OCI-M2 (cell line): ENCODE results near the gene PRR35.

Experiments used
- DNase-seq: peaks from one replicate; lab custom pipeline; 2025; ENCODE audit not compliant: unreplicated experiment; lab: John Stamatoyannopoulos, UW

The PRR35 gene

DNA sequence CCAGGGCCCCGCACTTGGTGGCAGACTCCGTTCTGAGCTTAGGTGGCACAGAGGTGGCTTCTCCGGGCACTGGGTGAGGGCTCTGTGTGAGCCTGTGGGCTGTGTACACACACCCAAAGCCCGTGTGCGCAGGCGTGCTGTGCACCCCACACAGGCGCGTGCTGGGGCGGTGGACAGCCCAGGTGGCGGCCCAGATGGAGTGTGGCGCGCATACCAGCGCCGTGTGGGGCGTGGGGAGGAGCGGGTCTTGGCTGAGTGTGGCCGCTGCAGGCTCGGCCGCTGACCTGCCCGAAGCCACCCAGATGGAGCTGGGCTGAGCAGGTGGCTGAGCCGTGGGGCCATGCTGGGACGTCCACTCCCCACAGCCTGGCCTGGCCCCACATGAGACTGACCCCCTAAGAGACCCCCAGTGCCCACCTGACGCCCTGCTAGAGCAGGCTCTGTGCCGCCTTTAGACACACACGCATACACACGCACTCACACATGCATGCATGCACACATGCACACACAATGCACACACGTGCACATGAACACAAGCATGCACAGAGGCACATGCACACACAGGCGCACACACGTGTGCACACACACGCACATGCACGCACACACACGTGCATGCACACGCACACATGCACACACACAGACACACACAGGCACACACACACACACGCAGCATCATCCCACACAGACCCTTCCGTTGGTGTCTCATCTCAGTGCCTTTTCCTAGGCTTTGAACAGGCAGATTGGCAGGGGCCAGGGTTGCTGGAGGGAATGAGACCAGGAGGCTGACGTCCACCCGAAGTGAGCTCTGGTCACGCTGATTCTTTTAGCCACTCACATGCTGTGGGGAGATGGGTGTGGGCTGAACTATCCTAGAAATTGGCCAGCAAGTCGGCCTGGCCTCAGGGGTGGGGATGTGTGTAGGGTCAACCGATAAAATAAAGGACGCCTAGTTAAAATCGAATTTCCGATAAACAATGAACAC, 2.1 kb downstream of the PRR35 start:
- no peak for DNase-seq

DNA sequence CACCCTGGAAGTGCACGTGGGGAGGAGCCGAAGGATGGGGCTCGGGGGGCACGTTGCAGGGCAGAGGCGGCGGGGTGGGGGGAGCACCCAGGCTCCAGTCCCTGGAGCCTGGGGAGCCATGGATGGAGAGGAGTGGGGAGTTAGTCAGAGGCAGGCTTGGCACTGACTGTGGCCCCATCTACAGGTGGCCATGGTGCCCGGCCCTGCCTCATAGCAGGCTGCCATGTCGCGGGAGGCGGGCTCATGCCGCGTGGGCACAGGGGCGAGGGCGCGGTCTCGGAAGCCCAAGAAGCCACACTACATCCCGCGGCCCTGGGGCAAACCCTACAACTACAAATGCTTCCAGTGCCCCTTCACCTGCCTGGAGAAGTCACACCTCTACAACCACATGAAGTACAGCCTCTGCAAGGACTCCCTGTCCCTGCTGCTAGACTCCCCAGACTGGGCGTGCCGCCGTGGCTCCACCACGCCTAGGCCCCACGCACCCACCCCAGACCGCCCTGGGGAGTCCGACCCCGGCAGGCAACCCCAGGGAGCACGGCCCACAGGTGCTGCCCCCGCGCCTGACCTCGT, 3.0 kb downstream of the PRR35 start:
- DNase-seq = no peak

DNA sequence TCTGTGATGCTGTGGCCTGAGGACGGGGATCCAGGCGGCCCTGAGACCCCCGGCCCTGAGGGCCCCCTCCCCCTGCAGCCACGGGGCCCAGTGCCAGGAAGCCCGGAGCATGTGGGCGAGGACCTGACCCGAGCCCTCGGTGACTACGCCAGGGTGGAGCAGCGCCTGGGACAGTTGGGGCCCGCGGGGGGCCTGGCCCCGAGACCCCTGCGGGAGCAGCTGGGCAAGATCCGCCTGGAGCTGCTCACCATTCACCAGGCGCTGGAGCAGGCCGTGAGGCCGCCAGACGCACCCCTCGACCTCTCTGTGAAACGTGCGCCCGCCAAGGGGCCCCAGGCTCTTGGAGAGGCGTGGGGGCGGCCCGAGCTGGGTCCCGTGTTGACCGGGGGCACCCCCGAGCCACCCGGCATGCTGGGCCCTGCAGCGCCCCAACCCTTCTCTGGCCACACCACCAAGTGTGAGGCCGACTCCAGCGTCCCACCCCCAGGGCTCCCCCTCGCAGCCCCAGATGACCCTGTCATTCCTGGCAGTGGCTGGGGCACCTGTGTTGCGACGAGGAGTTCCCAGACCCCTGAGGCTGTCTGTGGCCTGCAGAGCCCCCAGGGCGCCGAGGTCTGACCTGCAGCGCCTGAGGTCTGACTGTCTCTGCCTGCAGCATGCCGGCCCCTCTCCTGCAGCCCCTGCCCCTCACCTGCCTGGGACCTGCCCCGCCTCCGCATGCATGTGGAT, 4.7 kb downstream of the PRR35 start:
- DNase-seq = no peak

DNA sequence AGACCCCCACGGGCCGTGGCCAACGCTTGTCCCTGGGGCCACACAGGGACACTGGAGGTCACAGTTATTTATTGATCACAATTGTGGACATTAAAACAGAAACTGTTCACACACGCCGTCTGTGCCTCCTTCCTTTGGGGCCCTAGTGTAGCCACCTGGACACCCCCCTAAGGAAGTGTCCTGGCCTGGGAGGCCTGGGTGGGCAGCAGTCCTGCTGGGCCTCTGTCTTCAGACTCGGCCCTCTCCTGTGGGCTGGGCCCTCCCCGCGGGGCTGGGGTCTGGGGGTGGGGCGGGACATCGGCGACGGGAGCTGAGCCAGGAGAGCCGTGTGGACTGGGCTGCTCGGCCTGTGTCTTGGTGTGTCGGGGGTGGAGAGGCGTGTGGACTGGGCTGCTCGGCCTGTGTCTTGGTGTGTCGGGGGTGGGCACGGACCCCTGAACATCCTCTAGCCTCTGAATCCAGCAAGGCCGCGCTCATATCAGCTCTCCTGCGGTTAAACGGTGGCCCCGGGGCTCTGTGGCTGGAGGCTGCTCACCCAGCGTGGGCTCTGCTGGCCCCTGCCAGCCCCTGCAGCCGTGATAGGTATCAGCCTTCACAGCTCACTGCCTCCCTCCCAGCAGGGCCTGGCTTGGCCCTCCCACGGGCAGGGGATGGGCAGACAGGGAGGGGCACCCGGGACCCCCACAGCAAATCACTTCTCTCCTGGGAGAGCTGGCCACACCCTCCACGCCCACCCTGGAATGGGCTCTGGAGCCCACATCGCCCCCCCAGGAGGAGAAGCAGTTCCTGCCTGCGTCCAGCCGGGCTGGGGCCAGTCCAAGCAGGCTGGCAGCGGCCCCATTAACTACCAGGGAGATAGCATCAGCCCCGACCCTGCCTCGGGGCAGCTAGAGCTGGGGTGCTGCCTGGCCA, 5.5 kb downstream of the PRR35 start:
- no peak for DNase-seq

DNA sequence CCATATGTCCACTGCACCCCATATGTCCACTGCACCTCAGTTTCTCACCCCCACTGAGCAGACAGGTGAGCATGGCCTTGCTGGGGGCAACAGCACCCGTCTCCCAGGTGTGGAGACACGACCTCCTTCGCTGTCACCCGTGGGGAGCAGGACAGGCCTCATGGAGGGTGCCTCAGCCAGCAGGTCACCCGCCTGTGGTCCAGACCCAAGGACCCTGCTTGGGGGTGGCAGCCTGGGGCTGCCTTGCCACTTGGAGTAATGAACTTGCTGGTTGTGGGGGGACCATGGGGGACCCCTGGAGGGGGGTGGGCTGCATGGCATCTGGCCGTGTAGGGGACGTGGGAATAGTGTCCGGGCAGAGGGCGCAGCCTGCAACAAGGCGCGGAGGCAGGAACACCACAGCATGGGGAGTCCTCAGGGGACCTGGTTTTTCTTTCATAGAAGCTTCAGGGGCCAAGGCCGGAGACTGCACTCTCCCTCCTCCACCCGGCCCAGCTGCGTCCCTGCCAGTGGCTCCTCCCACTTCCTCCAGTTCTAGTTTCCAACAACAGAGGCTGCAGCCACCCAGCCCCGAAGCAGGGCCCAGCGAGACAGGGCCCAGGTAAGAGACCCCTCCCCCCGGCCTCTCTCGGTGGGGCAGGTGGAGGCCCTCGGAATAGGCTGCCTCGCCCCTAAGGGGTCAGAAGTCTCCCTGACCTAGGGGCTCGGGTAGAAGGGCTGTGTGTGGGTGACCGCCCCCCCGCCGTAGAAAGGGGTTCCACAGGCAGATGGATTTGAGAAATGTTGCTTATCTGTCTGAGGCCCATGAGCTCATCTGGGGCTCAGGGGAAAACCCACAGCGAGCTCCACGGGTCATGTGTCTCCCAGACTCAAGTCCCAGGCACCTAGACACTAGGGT, 6.5 kb downstream of the PRR35 start, which contains the start of gene NHLRC4:
Gene NHLRC4, plus strand, starts transcription at position 531 of the 898 bp plus-strand sequence. CDS start 1,043 bp downstream, outside the sequence.
- no peak for DNase-seq

DNA sequence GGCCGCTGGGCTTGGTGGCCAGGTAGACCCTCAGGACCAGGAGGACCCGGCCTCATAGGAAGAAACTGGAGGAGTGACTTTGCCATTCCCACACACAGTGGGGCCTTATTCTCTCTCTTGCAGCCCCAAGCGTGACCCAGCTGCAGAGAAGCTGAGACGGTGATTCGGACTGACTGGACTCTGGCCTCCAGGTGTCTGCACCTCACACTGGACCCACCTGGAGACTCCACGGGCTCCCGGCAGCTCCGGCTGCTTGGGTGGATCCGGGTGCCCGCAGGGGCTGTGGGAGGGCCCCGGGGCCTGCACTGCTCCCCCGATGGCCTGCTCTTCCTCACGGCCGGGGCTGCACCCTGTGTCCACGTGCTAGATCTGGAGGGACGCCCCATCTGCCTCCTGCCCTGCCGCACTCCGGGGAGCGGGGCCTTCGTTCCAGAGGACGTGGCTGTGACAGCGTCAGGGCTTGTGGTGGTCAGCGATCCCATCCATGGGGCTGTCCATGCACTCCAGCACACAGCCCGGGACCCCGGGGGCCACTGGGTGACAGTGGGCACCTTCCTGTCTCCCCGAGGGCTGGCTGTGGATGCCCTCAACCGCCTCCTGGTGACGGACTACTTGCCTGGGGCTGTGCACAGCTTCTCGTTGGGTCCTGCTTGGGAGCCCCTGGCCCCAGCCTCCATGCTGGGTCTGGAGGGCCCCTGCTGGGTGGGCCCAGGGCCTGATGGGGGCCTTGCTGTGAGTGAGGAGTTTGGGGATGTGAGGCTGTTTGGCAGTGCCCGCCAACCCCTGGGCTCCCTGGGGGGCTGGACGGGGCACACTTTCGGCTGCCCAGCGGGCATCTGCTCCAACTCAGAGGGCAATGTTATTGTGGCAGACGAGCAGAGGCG, 7.4 kb downstream of the PRR35 start:
- no peak for DNase-seq

DNA sequence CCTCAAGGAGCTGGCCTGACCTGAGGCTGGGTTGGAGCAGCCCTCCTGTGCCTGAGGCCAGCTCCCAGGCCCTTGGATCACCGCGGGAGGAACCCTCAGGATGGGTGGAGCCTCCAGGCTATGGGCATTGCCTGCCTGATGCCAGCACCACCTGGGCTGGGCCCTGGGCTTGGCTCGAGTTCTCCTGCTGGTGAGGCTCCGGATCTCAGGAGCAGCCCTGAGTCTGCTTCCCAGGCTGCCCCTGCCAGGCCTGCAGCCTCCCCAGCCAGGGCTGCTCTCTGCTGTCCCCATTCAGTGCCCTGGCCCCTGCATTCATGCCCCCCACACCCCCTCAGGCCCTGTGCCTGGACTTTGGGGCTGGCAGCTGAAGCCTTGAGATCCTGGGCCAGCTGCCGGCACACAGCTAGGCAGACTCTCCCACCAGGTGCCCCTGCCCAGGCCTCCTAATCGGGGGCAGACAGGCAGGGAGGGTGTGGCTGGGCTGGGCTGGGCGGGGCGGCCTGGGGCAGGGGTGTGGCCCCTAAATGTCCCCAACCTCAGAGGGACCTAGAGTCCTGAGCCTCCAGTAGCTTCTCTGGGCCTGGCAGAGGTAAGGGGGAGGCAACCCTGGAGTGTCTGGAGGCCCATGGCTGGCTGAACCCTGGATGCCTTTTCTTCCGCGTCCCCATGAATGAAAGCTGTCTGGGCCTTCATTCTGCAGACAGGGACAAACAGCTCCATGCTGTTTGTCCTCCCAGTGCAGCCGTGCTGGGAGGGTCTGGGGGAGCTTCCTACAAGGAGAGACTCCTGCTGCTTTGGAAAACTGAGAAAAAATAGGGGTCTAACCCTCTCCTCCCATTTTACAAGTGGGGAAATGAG, 8.4 kb downstream of the PRR35 start:
- DNase-seq = no peak

DNA sequence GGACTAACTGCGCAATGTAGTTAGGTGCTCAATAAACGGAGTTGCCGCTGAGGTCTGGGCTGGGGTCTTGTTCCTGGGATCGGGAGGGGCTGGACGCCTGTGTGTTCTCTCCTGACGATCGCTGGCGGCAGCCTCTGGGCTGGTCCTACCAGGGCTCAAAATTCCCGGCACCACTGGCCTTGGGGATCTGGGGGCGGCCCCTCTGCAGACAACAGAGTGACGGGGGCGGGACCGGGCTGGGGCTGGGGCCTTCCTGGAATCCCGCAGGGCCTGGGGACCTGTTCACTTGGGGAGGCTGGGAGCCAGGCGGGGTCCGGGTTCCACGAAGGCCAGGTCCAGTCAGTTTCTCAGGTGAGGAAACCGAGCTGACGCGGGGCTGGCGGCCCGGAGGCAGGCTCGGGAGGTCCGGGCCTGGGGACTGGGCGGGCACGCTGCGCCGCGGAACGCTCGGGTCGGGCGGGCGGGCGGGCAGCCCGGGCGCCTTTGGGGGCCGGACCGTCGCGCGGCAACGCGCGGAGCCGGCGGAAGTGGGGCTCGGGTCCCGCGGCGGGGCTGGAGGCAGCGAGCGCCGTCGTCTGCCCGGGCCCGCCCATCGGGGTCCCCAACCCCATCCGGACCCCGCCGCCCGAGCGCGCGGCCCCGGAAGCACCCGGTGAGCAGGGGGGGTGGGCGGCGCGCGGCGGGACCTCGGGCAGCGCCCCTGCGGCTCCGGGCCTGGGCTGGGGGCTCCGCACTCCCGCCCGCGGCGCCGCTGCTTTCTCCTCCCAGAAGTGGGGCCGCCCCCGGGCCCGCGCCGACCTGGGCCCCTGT, 9.5 kb downstream of the PRR35 start, which contains the start of gene PIGQ:
Gene PIGQ, plus strand, starts transcription at position 524 of the 810 bp plus-strand sequence. CDS start 4,107 bp downstream, outside the sequence.
- no peak for DNase-seq

DNA sequence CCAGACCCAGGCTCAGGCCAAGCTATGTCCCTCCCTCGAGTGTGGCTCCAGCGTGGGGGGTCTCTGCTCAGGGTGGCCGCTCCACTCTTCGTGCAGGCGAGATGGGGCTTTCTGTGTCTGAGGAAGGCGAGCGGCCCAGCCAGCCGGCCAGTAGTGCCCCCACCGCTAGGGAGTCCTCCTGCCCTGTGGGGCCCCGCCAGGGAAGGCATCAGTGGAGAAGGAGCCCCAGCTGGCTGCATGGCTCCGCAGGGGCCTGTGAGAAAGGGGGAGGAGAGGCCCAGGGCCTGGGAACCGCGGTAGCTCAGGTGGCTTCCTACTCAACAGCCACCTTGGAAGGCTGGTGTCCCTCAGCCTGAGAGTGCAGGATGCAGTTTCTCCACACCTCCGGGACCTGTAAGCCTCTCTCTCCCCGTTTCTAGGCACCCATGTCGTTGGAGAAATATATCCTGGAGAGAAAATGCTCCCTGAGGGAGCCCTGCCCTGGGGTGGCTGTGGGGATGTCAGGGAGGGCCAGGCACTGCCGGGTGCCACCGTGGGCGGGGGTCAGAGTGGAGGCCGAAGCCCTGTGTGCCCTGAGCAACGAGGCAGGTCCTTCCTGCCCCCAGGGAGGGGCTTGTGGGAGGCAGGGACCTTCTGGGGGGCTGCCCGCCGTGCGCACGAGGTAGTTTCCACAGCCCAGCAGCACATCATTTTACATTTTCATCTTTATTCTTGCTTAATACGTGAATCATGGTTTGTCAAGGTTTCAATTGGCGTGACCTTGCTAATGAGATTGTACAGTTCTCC, 12.9 kb downstream of the PRR35 start:
- no peak for DNase-seq

DNA sequence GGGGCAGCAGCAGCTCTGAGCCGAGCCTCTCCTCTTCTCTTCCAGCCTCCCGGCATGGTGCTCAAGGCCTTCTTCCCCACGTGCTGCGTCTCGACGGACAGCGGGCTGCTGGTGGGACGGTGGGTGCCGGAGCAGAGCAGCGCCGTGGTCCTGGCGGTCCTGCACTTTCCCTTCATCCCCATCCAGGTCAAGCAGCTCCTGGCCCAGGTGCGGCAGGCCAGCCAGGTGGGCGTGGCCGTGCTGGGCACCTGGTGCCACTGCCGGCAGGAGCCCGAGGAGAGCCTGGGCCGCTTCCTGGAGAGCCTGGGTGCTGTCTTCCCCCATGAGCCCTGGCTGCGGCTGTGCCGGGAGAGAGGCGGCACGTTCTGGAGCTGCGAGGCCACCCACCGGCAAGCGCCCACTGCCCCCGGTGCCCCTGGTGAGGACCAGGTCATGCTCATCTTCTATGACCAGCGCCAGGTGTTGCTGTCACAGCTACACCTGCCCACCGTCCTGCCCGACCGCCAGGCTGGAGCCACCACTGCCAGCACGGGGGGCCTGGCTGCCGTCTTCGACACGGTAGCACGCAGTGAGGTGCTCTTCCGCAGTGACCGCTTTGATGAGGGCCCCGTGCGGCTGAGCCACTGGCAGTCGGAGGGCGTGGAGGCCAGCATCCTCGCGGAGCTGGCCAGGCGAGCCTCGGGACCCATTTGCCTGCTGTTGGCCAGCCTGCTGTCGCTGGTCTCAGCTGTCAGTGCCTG, 14.0 kb downstream of the PRR35 start:
- no peak for DNase-seq

DNA sequence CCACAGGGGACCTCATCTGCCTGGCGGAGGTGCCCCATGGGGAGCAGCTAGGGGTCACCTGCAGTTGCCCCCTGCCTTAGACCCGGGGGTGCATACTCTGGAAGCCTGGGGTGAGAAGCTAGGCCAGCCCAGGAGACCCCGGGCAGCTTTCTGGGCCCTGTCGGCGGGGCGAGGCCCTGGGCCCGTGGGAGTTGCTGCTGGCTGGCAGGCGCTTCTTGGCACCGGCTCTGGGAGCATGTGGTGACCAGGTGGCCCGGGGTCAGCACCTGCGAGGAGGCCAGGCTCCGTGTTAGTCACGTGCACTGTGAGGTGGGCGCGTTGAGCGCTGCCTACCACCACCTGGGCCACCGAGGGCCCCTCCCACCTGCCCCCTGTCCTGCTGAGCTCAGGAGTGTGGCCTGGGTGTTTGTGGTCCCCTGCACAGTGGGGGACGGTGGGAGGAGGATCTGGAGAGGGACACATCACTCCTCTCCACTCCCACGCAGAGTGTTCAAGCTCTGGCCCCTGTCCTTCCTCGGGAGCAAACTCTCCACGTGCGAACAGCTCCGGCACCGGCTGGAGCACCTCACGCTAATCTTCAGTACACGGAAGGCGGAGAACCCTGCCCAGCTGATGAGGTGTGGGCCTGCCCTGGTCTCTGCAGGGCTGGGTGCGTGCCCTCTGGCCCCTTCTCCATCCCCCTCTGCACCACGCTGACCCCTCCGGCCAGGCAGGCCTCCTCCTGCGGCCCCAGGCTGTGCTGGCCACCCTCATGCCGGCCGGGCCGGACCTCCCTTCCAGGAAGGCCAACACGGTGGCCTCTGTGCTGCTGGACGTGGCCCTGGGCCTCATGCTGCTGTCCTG, 15.4 kb downstream of the PRR35 start:
- DNase-seq = no peak

DNA sequence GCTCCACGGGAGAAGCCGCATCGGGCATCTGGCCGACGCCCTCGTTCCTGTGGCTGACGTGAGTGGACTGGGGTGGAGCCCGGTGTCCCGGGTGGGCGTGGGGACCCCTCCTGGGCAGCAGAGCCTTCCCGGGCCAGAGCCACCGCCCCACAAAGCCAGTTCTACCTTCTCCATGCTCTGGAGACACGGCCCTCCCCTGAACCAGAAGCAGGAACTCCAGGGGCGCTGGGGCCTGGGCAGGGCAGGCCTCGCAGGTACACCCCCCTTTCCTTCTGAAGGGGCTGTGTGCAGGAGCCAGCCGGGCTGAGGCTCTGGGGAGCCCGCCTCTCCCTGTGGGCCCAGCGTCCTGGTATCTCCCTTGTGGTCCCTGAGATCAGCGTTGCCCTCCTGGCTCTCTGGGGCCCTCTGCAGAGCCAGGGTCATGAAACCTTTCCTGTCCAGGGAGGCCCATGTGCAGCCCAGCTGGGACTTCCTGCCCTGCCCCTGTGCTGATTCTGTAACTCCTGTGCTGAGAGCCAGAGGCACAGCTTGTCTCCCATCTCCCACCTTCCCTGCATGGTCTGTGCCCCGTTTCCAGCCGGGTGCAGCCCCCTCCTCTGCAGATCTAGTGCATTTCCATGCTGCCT, 16.1 kb downstream of the PRR35 start:
- DNase-seq = no peak

DNA sequence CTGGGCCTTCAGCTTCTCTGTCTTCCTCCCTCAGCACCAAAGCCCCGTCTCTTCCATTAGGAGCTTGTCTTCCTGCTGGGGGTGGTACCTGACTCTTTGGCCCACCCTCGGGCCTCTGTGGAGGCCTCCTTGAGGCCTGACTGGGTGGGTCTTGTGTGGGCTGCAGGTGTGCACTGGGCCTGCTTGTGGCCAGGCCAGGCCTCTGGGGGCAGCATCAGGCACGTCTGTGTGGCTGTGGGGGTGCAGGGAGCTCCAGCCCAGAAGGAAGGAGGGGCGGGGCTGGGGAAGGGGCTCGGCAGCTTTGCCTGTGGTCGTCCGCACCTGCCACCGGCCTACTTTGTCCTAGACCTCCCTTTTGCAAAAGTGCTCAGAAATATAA, 16.6 kb downstream of the PRR35 start:
- no peak for DNase-seq

DNA sequence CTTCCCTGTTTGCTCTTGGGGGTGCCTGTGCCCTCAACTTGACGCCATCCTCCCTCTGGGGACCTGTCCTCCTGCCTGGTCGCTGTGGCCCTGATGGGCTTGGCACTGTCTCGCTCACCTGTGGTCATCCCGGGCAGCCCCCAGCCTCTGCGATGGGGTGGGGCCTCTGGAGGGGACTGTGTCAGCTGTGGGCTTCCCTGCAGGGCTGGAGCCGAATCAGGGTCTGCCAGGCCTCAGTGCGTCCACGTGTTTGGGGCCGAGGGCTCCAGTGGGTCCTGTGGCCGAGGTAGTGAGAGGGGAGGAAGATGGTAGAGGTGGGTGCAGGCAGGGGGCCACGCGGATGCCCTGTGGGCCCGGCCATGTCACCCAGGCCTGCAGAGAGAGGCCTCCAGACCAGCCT, 17.6 kb downstream of the PRR35 start:
- no peak for DNase-seq
